Right kidney (tissue), 1 donor: ENCODE measurements around the gene MRGPRE.

ENCODE experiments used
- DNase-seq: peaks from one replicate; pipeline ENCODE4 v3.0.0-alpha.2; 2016

Gene MRGPRE

DNA sequence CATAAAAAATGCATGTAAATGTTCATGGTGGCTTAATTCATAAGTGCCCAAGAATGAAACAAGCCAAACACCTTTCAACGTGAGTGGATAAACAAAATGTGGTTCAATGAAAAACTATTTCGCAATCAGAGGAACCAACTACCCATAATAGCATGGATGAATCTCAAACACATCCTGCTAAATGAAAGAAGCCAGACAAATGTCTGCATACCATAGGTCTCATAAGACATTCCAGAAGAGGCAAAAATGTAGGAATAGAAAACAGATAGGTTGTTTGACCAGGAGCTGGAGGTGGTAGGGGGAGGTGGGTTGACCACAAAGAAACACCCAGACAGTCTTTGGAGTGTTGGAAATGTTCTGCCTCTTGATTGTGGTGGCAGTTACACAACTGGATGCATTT lies 53.9 kb downstream of the MRGPRE start:
- DNase-seq = no peak

DNA sequence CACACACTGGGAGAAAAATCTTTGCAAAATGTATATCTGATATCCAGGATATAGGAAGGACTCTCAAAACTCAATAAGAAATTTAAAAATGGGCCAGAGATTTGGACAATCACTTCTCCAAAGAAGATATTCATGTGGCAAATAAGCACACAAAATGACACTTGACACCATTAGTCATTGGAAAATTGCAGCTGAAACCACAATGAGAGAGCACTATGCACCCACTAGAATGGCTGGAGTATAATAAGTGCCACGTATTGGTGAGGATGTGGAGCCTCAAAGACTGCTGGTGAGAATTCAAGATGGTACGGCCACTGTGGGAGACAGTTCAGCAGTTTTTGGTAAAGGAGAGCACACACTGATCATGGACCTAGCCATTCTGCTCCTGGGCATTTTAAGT lies 54.3 kb downstream of the MRGPRE start:
- DNase-seq = no peak
